ENCODE results near the gene SLC39A10. TPM values are rescaled to one million over a fixed set of nuclear protein-coding genes. Genes with fewer than 3 reads are reported as not detected.

The SLC39A10 gene
- total and polyA plus RNA-seq, 7 donors: 0.60 to 15.4 (median 9.6) TPM

- Histone ChIP-seq H3K4me1 (no peaks in the 10 kb centered on the region), H3K36me3 (peaks cover 0 to 42% (median 3%) of the 10 kb centered on the region in 4 donors), H3K9me3 (no peaks in the 10 kb centered on the region), H3K27me3 (no peaks in the 10 kb centered on the region), H3K27ac (no peak overlapping the region), H3K4me3 (no peak overlapping the region)
- no peak for DNase-seq
- TF ChIP-seq POLR2A (IDR thresholded peaks at IDR 0.05) (no peak), POLR2AphosphoS5 (IDR thresholded peaks at IDR 0.05) (no peak), CTCF (IDR thresholded peaks at IDR 0.05) (no peak), EP300 (IDR thresholded peaks at IDR 0.05) (no peak)
- WGBS, 2 donors: 88 to 93% methylated on average over 6 of the region's 6 CpGs
- intact Hi-C loops (cut with DNase I): no loop called here
Observed at GRCh38 chr2:195734395-195734794, 77.4 kb downstream of the SLC39A10 start.

GRCh38 chr2:195734931-195735330 is 77.9 kb downstream of the SLC39A10 start:
- WGBS, 2 donors: 90 to 91% methylated on average over 2 of the region's 2 CpGs
- H3K27ac ChIP-seq: no peak overlapping the region
- H3K27me3 ChIP-seq: no peaks in the 10 kb centered on the region
- H3K4me1 ChIP-seq: no peaks in the 10 kb centered on the region
- H3K9me3 ChIP-seq: no peaks in the 10 kb centered on the region
- DNase-seq: no peak
- TF ChIP-seq EP300 (IDR thresholded peaks at IDR 0.05) (no peak), POLR2AphosphoS5 (IDR thresholded peaks at IDR 0.05) (no peak), CTCF (IDR thresholded peaks at IDR 0.05) (no peak), POLR2A (IDR thresholded peaks at IDR 0.05) (no peak)
- no peak overlapping the region for H3K4me3 ChIP-seq
- intact Hi-C loops (cut with DNase I): no loop called here
- H3K36me3 ChIP-seq: peaks cover 0 to 44% (median 3%) of the 10 kb centered on the region in 4 donors

- no peaks in the 10 kb centered on the region for H3K27me3 ChIP-seq
- intact Hi-C loops (cut with DNase I): no loop called here
- 92 to 97% methylated on average over 1 of the region's 1 CpG for WGBS, 2 donors
- peaks cover 0 to 42% (median 3%) of the 10 kb centered on the region in 4 donors for H3K36me3 ChIP-seq
- no peaks in the 10 kb centered on the region for H3K9me3 ChIP-seq
- no peak overlapping the region for H3K4me3 ChIP-seq
- TF ChIP-seq POLR2A (IDR thresholded peaks at IDR 0.05): no peak
- no peak for TF ChIP-seq POLR2AphosphoS5 (IDR thresholded peaks at IDR 0.05)
- TF ChIP-seq EP300 (IDR thresholded peaks at IDR 0.05): no peak
- no peak for TF ChIP-seq CTCF (IDR thresholded peaks at IDR 0.05)
- no peak overlapping the region for H3K27ac ChIP-seq
- no peaks in the 10 kb centered on the region for H3K4me1 ChIP-seq
- DNase-seq: no peak
Observed at GRCh38 chr2:195735347-195735746, 78.3 kb downstream of the SLC39A10 start.

- TF ChIP-seq POLR2AphosphoS5 (IDR thresholded peaks at IDR 0.05): no peak
- TF ChIP-seq POLR2A (IDR thresholded peaks at IDR 0.05): no peak
- TF ChIP-seq CTCF (IDR thresholded peaks at IDR 0.05): no peak
- TF ChIP-seq EP300 (IDR thresholded peaks at IDR 0.05): no peak
- peaks cover 0 to 26% (median 0%) of the 10 kb centered on the region in 4 donors for H3K36me3 ChIP-seq
- intact Hi-C loops (cut with DNase I): no loop called here
- no peaks in the 10 kb centered on the region for H3K9me3 ChIP-seq
- H3K27me3 ChIP-seq: no peaks in the 10 kb centered on the region
- no peak overlapping the region for H3K27ac ChIP-seq
- no peak overlapping the region for H3K4me3 ChIP-seq
- no peak for DNase-seq
- H3K4me1 ChIP-seq: no peaks in the 10 kb centered on the region
- 78 to 93% methylated on average over 5 of the region's 5 CpGs for WGBS, 2 donors
Observed at GRCh38 chr2:195737511-195738325, 80.7 kb downstream of the SLC39A10 start.

Data from sigmoid colon (tissue), 7 donors.